Right lobe of liver (tissue), 4 donors: ENCODE data around the gene SLC6A11.

Source experiments
- CTCF ChIP-seq, 4 donors: fragments of 200-600 bp in 3 of 4; fragments of 450-650 bp in 1 of 4; IDR thresholded peaks; one replicate each; pipeline versions ENCODE4 v1.5.1 to v1.8.0; 2016 to 2022; ENCODE audit warnings: antibody characterized with exemption in 4 of 4, mild to moderate bottlenecking in 2 of 4
- POLR2A ChIP-seq: fragments of 450-650 bp; IDR thresholded peaks from one replicate; pipeline ENCODE4 v1.6.1; 2017; ENCODE audit warnings: antibody characterized with exemption, mild to moderate bottlenecking
- donor health status: DM: no; HTN: no; CAD: no.
- donor health status: DM: no; HTN: no; CAD: no.
- donor health status: DM: no; HTN: yes; CAD: no.

- TF ChIP-seq CTCF (IDR thresholded peaks at IDR 0.05) (no peak), POLR2A (no peak)
Measured at GRCh38 chr3:10822708-10823515, 6.9 kb downstream of the SLC6A11 start.
